Activated naive CD4-positive, alpha-beta T cell treated with anti-CD3 and anti-CD28 coated beads, Interleukin-2, amount 50 U/mL, for 72 hours (primary cell): ENCODE data around the gene PIPOX. TPM values are rescaled to one million over a fixed set of nuclear protein-coding genes. Genes with fewer than 3 reads are reported as not detected.

Experiments used
- ATAC-seq, 2 donors: fragments of 150-1000 bp; cut with Tn5 transposase; 2 replicates each; pipeline ENCODE4 v1.10.0; 2021; ENCODE audit warnings: mild to moderate bottlenecking in 2 of 2, moderate library complexity in 2 of 2
- DNase-seq, 2 donors: peaks; one replicate each; pipeline ENCODE4 v3.0.0; 2021 to 2022; ENCODE audit warnings: low spot score in 2 of 2
- H3K27ac Mint-ChIP-seq, 2 donors: one replicate each; pipeline ENCODE4 v1.8.0; 2022; ENCODE audit warnings: mild to moderate bottlenecking in 2 of 2, mixed read lengths in 2 of 2
- H3K36me3 Mint-ChIP-seq, 2 donors: one replicate each; pipeline ENCODE4 v1.8.0; 2022; ENCODE audit warnings: mixed read lengths in 2 of 2
- H3K9me3 Mint-ChIP-seq, 2 donors: one replicate each; pipeline ENCODE4 v1.8.0; 2022; ENCODE audit warnings: mixed read lengths in 2 of 2
- total RNA-seq, 2 donors: library from RNA; stranded (reverse); gene quantifications; one replicate each; pipeline ENCODE4 v1.2.3, GENCODE V29; 2022

Gene PIPOX
- total RNA-seq, 2 donors from 2014 or later = 3.0 to 8.8 TPM

GRCh38 chr17:29095439-29095838 lies 52.5 kb downstream of the PIPOX start:
- ATAC-seq (no peak), DNase-seq (no peak)
- Mint-ChIP-seq H3K27ac (peak overlapping the region in 1 of 2 donors; percentile 17), H3K36me3 (no peaks in the 10 kb centered on the region), H3K9me3 (no peaks in the 10 kb centered on the region)

- H3K9me3 Mint-ChIP-seq = no peaks in the 10 kb centered on the region
- peak overlapping the region in 1 of 2 donors; percentile 23 for H3K27ac Mint-ChIP-seq
- no peaks in the 10 kb centered on the region for H3K36me3 Mint-ChIP-seq
- ATAC-seq (no peak), DNase-seq (no peak)
Observed at GRCh38 chr17:29096094-29096493, 53.2 kb downstream of the PIPOX start.

- Mint-ChIP-seq H3K36me3 (no peaks in the 10 kb centered on the region), H3K9me3 (no peaks in the 10 kb centered on the region), H3K27ac (peak overlapping the region; percentile 68 to 94)
- ATAC-seq (no peak), DNase-seq (no peak)
Observed at GRCh38 chr17:29099527-29099926, 56.6 kb downstream of the PIPOX start.

- H3K9me3 Mint-ChIP-seq = no peaks in the 10 kb centered on the region
- ATAC-seq = no peak
Observed at GRCh38 chr17:29100296-29100695, 57.4 kb downstream of the PIPOX start.

GRCh38 chr17:29102046-29102445 lies 59.1 kb downstream of the PIPOX start:
- no peaks in the 10 kb centered on the region for H3K9me3 Mint-ChIP-seq
- peak overlapping the region; percentile 71 to 72 for H3K27ac Mint-ChIP-seq
- no peak for DNase-seq
- H3K36me3 Mint-ChIP-seq = no peaks in the 10 kb centered on the region
- no peak for ATAC-seq

More at GRCh38 chr17:29100296-29100695, 57.4 kb downstream of the PIPOX start:
- Mint-ChIP-seq H3K27ac (peak overlapping the region; percentile 7 to 68), H3K36me3 (no peaks in the 10 kb centered on the region)
- DNase-seq = no peak

- ATAC-seq (no peak), DNase-seq (no peak)
- Mint-ChIP-seq H3K27ac (peak overlapping the region; percentile 47 to 71), H3K9me3 (no peaks in the 10 kb centered on the region), H3K36me3 (no peaks in the 10 kb centered on the region)
Observed at GRCh38 chr17:29102741-29103181, 59.8 kb downstream of the PIPOX start.

- Mint-ChIP-seq H3K9me3 (no peaks in the 10 kb centered on the region), H3K36me3 (no peaks in the 10 kb centered on the region), H3K27ac (peak overlapping the region; percentile 5 to 47)
- no peak for ATAC-seq
- DNase-seq = no peak
Observed at GRCh38 chr17:29103341-29103740, 60.4 kb downstream of the PIPOX start.

Other genes with a start within 250 kb of the PIPOX start
- gene FAM222B, start 200.4 kb upstream of the PIPOX start, total RNA-seq = 10 to 100 TPM; 15.1 to 24.9 TPM
- 10 to 100 TPM; 33.9 to 74.1 TPM for gene ERAL1, start 188.1 kb upstream of the PIPOX start, total RNA-seq
- gene FLOT2, start 145.4 kb upstream of the PIPOX start, total RNA-seq = 100 to 1,000 TPM in 1 of 2 donors, 10 to 100 TPM in 1; 44.9 to 102 TPM
- gene DHRS13, start 140.1 kb upstream of the PIPOX start, total RNA-seq = 10 to 100 TPM; 33.8 to 36.5 TPM
- 10 to 100 TPM; 46.2 to 71.7 TPM for gene PHF12, start 91.6 kb upstream of the PIPOX start, total RNA-seq
- gene SEZ6, start 37.1 kb upstream of the PIPOX start, total RNA-seq = under 1 TPM in 1 of 2 donors, not detected in 1; 0.43 TPM
- 10 to 100 TPM; 38.8 to 62.8 TPM for gene MYO18A, start 137.3 kb downstream of the PIPOX start, total RNA-seq
- gene CRYBA1, start 203.7 kb downstream of the PIPOX start, total RNA-seq = not detected